B cell (primary cell): Measurements from ENCODE around the gene LYZL2. TPM values are rescaled to one million over a fixed set of nuclear protein-coding genes. Genes with fewer than 3 reads are reported as not detected.

Source experiments
- ATAC-seq: fragments of 200-7000 bp; cut with Tn5 transposase; one replicate; pipeline ENCODE4 v1.10.0; 2021; ENCODE audit warnings: low read depth, mild to moderate bottlenecking, moderate number of reproducible peaks, moderate library complexity
- CTCF ChIA-PET: fragments of 350-600 bp; sonication (Branson Sonifier 250); formaldehyde crosslinking; loops from one replicate; lab custom pipeline; 2021; ENCODE audit warnings: antibody characterized with exemption, inconsistent platforms; lab: Charles Lee
- POLR2A ChIA-PET: fragments of 350-600 bp; sonication (Branson Sonifier 250); formaldehyde crosslinking; loops from one replicate; lab custom pipeline; 2021; ENCODE audit warnings: antibody characterized with exemption; lab: Charles Lee
- DNase-seq: peaks from one replicate; pipeline ENCODE4 v3.0.0; 2013
- H2AFZ ChIP-seq: 2 replicates; pipeline ENCODE4 v1.6.1; 2012; ENCODE audit warnings: mild to moderate bottlenecking, low read depth, low read length; ENCODE audit not compliant: insufficient read depth, poor library complexity, severe bottlenecking
- H3K27ac ChIP-seq, 2 donors: 1 replicate in 1 of 2; 2 replicates in 1 of 2; pipeline ENCODE4 v1.5.1; 2012 to 2013; ENCODE audit warnings: low read length in 2 of 2, mild to moderate bottlenecking in 2 of 2, moderate library complexity in 1 of 2
- H3K27me3 ChIP-seq, 4 experiments: fragments of 200-600 bp in 1 of 4; sonication (generic) in 1 of 4; replicated peaks in 1 of 4; 1 replicate in 2 of 4; 2 replicates in 2 of 4; pipeline versions ENCODE4 v1.6.1 to v1.7.0; 2013 to 2016; ENCODE audit warnings: low read length in 3 of 4, mild to moderate bottlenecking in 2 of 4, mixed read lengths in 1 of 4, moderate library complexity in 1 of 4; ENCODE audit not compliant: insufficient read depth in 4 of 4, control insufficient read depth in 3 of 4; ENCODE audit errors: control extremely low read depth in 1 of 4
- H3K36me3 ChIP-seq, 2 experiments: replicated peaks in 1 of 2; 1 replicate in 1 of 2; 2 replicates in 1 of 2; pipeline versions ENCODE4 v1.6.1 to v1.7.1; 2013; ENCODE audit warnings: low read length in 1 of 2; ENCODE audit not compliant: insufficient read depth in 2 of 2, control insufficient read depth in 1 of 2; ENCODE audit errors: control extremely low read depth in 1 of 2, extremely low read depth in 1 of 2
- H3K4me1 ChIP-seq, 2 donors: fragments of 200-600 bp in 1 of 2; sonication (generic) in 1 of 2; 1 replicate in 1 of 2; 2 replicates in 1 of 2; pipeline versions ENCODE4 v1.5.1 to v1.6.1; 2013 to 2017; ENCODE audit warnings: low read length in 2 of 2; ENCODE audit not compliant: control insufficient read depth in 2 of 2, insufficient read depth in 2 of 2
- H3K4me2 ChIP-seq: replicated peaks from 2 replicates; pipeline ENCODE3; 2012; ENCODE audit warnings: mild to moderate bottlenecking, low read depth, low read length; ENCODE audit not compliant: poor library complexity, severe bottlenecking
- H3K4me3 ChIP-seq, 5 experiments: fragments of 200-600 bp in 1 of 5; sonication (generic) in 1 of 5; 1 replicate in 3 of 5; 2 replicates in 2 of 5; pipeline versions ENCODE4 v1.5.1 to v1.7.0; 2011 to 2016; ENCODE audit warnings: low read length in 4 of 5, mild to moderate bottlenecking in 4 of 5, low read depth in 2 of 5, control low read depth in 1 of 5, moderate library complexity in 1 of 5; ENCODE audit not compliant: insufficient read depth in 1 of 5; ENCODE audit errors: control extremely low read depth in 1 of 5, extremely low read depth in 1 of 5
- H3K79me2 ChIP-seq: fragments of 200-600 bp; sonication (generic); one replicate; pipeline ENCODE4 v1.6.0; 2016; ENCODE audit warnings: low read length; ENCODE audit not compliant: control insufficient read depth, insufficient read depth
- H3K9ac ChIP-seq: fragments of 200-600 bp; sonication (generic); 2 replicates; pipeline ENCODE4 v1.6.1; 2017; ENCODE audit warnings: mild to moderate bottlenecking, low read length, moderate library complexity
- H3K9me3 ChIP-seq, 3 donors: one replicate each; pipeline versions ENCODE4 v1.6.1 to v1.7.1; 2013; ENCODE audit warnings: low read length in 2 of 3; ENCODE audit not compliant: control insufficient read depth in 2 of 3, insufficient read depth in 1 of 3; ENCODE audit errors: control extremely low read depth in 1 of 3
- H4K20me1 ChIP-seq: 2 replicates; pipeline ENCODE4 v1.6.0; 2012; ENCODE audit warnings: mild to moderate bottlenecking, low read length; ENCODE audit not compliant: insufficient read depth, control insufficient read depth, poor library complexity, severe bottlenecking
- H3K27ac Mint-ChIP-seq: one replicate; pipeline ENCODE4 v1.8.0; 2021; ENCODE audit warnings: mixed read lengths
- H3K27me3 Mint-ChIP-seq: one replicate; pipeline ENCODE4 v1.8.0; 2021; ENCODE audit warnings: mixed read lengths
- H3K4me1 Mint-ChIP-seq: one replicate; pipeline ENCODE4 v1.8.0; 2021; ENCODE audit warnings: mixed read lengths
- H3K4me3 Mint-ChIP-seq: one replicate; pipeline ENCODE4 v1.8.0; 2021; ENCODE audit warnings: mixed read lengths
- H3K9me3 Mint-ChIP-seq: one replicate; pipeline ENCODE4 v1.8.0; 2022; ENCODE audit warnings: mixed read lengths; ENCODE audit not compliant: insufficient read depth
- EZH2 ChIP-seq: IDR thresholded peaks from 2 replicates; pipeline ENCODE4 v1.6.1; 2012; ENCODE audit warnings: borderline replicate concordance, low read depth, mild to moderate bottlenecking, moderate library complexity, low read length; ENCODE audit not compliant: insufficient read depth, poor library complexity, severe bottlenecking
- WGBS: methylation state at CpG from one replicate; pipeline ENCODE4 v1.1.5; 2013; ENCODE audit warnings: missing lambda C conversion rate; ENCODE audit not compliant: insufficient coverage; 5-methylcytosine and 5-hydroxymethylcytosine counted together
- intact Hi-C: fragments of 100-400 bp; cut with micrococcal nuclease; formaldehyde crosslinking; loops from one replicate; pipeline ENCODE4 v1.10.0; 2022
- polyA plus RNA-seq: library from polyadenylated mRNA; depleted of rRNA; stranded (reverse); fragments of >200 nt; gene quantifications from 2 replicates; pipeline ENCODE4 v1.2.3, GENCODE V29; 2012
- total RNA-seq, 2 donors: library from RNA; stranded (reverse); fragments of 120-200 nt in 1 of 2; gene quantifications; 1 replicate in 1 of 2; 2 replicates in 1 of 2; pipeline versions ENCODE4 v1.2.3 to v1.2.4, GENCODE V29; 2013 to 2022
- TF ChIP-seq, protein P1 (sequence below): fragments of 200-600 bp; IDR thresholded peaks from one replicate; pipeline ENCODE4 v1.8.0; 2022; ENCODE audit warnings: antibody characterized with exemption, mild to moderate bottlenecking

LYZL2 gene
- total and polyA plus RNA-seq, 2 donors (not counting 1 experiment from before 2014, with no cell fraction given) = not detected

DNA sequence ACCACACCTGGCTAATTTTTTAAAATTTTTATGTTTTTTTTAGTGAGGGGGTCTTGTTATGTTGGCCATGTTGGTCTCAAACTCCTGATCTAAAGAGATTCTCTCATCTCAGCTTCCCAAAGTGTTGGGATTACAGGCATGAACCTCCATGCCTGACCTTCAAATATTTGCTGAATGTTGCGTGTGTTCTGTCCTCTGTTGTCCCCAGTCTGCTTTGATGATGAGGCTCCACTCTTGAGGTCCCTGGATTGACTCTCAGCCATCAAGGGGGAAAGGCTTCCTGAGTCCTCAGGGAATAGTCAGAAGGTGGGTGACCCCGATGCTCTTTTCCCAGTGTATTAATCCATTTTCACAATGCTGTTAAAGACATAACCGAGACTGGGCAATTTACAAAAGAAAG, 26.0 kb downstream of the LYZL2 start:
- TF ChIP-seq EZH2 = no peak
- TF ChIP-seq, protein P1, sequence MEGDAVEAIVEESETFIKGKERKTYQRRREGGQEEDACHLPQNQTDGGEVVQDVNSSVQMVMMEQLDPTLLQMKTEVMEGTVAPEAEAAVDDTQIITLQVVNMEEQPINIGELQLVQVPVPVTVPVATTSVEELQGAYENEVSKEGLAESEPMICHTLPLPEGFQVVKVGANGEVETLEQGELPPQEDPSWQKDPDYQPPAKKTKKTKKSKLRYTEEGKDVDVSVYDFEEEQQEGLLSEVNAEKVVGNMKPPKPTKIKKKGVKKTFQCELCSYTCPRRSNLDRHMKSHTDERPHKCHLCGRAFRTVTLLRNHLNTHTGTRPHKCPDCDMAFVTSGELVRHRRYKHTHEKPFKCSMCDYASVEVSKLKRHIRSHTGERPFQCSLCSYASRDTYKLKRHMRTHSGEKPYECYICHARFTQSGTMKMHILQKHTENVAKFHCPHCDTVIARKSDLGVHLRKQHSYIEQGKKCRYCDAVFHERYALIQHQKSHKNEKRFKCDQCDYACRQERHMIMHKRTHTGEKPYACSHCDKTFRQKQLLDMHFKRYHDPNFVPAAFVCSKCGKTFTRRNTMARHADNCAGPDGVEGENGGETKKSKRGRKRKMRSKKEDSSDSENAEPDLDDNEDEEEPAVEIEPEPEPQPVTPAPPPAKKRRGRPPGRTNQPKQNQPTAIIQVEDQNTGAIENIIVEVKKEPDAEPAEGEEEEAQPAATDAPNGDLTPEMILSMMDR = no peak
- Histone ChIP-seq H3K4me1 (no peaks in the 10 kb centered on the region), H3K4me2 (no peak overlapping the region), H3K79me2 (no peaks in the 10 kb centered on the region), H3K27me3 (peaks cover 0 to 12% (median 0%) of the 10 kb centered on the region in 4 experiments), H3K36me3 (no peaks in the 10 kb centered on the region), H3K27ac (no peak overlapping the region), H3K4me3 (no peak overlapping the region), H3K9me3 (peaks cover 0 to 8% (median 0%) of the 10 kb centered on the region in 3 donors), H2AFZ (no peak overlapping the region), H3K9ac (no peak overlapping the region), H4K20me1 (no peaks in the 10 kb centered on the region)
- intact Hi-C loops = no loop called here
- no peak overlapping the region for H3K27ac Mint-ChIP-seq
- H3K27me3 Mint-ChIP-seq = peaks cover 20% of the 10 kb centered on the region
- H3K4me1 Mint-ChIP-seq = peaks cover 6% of the 10 kb centered on the region
- ATAC-seq (no peak), DNase-seq (no peak)
- ChIA-PET CTCF (interaction anchor here (1.1 to 1.6 kb wide), 3 partner anchors 13 to 211 kb away, joined by 4 to 7 read pairs (median 5); no protein-coding TSS in a partner anchor), POLR2A (no interaction called here)
- no peaks in the 10 kb centered on the region for H3K9me3 Mint-ChIP-seq
- H3K4me3 Mint-ChIP-seq = no peak overlapping the region
- WGBS = 67% methylated on average over 1 of the region's 3 CpGs

DNA sequence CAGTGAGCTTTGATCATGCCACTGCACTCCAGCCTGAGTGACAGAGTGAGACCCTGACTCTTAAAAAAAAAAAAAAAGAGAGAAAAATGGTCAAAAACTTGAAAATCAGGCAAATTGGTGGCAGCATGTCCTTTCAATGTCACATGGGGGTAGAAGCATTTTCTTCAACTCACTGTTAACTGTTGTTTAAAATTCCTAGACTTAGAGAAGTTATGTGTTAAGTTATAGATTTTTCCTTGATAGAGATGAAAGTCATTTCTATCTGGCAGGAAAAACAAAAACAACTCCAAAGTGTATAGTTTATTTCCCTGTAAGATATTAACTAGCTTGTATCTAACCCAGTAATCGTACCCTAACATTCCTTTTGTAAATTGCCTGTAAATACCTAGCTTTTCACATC, 26.8 kb downstream of the LYZL2 start:
- no peak overlapping the region for H3K27ac ChIP-seq
- TF ChIP-seq, protein P1 = no peak
- TF ChIP-seq EZH2 = no peak
- no peak for DNase-seq
- H3K27ac Mint-ChIP-seq = no peak overlapping the region
- no peaks in the 10 kb centered on the region for H4K20me1 ChIP-seq
- H3K4me2 ChIP-seq = no peak overlapping the region
- peaks cover 0 to 10% (median 0%) of the 10 kb centered on the region in 4 experiments for H3K27me3 ChIP-seq
- H3K9me3 ChIP-seq = peaks cover 0 to 8% (median 0%) of the 10 kb centered on the region in 3 donors
- peaks cover 17% of the 10 kb centered on the region for H3K27me3 Mint-ChIP-seq
- no CpG with 5 or more reads among the region's 1 CpG for WGBS
- ATAC-seq = no peak
- ChIA-PET CTCF (interaction anchor here (0.6 to 1.6 kb wide), 5 partner anchors 12 to 1205 kb away, joined by 3 to 7 read pairs (median 4); no protein-coding TSS in a partner anchor), POLR2A (no interaction called here)
- H3K36me3 ChIP-seq = no peaks in the 10 kb centered on the region
- H3K4me3 Mint-ChIP-seq = no peak overlapping the region
- no peaks in the 10 kb centered on the region for H3K79me2 ChIP-seq
- no peaks in the 10 kb centered on the region for H3K4me1 ChIP-seq
- H3K9me3 Mint-ChIP-seq = no peaks in the 10 kb centered on the region
- no peak overlapping the region for H3K4me3 ChIP-seq
- H2AFZ ChIP-seq = no peak overlapping the region
- H3K4me1 Mint-ChIP-seq = peaks cover 6% of the 10 kb centered on the region
- no peak overlapping the region for H3K9ac ChIP-seq
- intact Hi-C loops = no loop called here
